Measurements from ENCODE around the gene UBE2K. TPM values are rescaled to one million over a fixed set of nuclear protein-coding genes. Genes with fewer than 3 reads are reported as not detected.

Gene UBE2K
- total RNA-seq, 1 experiment from 2014 or later, result 38.9 TPM

- Histone ChIP-seq H3K27ac (ENCODE audit: low read length) (no peak overlapping the region), H3K9me3 (ENCODE audit: low read length) (no peaks in the 10 kb centered on the region), H3K4me3 (ENCODE audit: low read length) (no peak overlapping the region), H2AFZ (ENCODE audit: low read length) (no peak overlapping the region), H3K4me1 (ENCODE audit: insufficient read depth, low read length) (no peaks in the 10 kb centered on the region), H3K36me3 (ENCODE audit: low read depth, low read length) (0 out of 2 replicates have a peak, but pooled peaks cover 2% of the 10 kb centered on the region), H3K27me3 (ENCODE audit: low read length) (no peaks in the 10 kb centered on the region), H3F3A (ENCODE audit: low read length, unreplicated experiment) (no peaks in the 10 kb centered on the region), H4K20me1 (ENCODE audit: low read length) (peaks cover 13% of the 10 kb centered on the region; the same call in 1 of the 2 replicates), H3K79me2 (ENCODE audit: low read length) (peaks cover 96% of the 10 kb centered on the region), H3K9ac (ENCODE audit: low read length) (no peak overlapping the region), H3K4me2 (ENCODE audit: low read length) (no peak overlapping the region), H3K9me2 (replicated peaks; ENCODE audit: low read length) (no peaks in the 10 kb centered on the region)
- TF ChIP-seq EZH2phosphoT487 (IDR thresholded peaks at IDR 0.05; ENCODE audit: borderline replicate concordance, low read length), result no peak
- no peak for DNase-seq
- intact Hi-C loops (cut with micrococcal nuclease), result no loop called here
- ChIA-PET POLR2A (ENCODE audit: unreplicated experiment) (no interaction called here), CTCF (no interaction called here)
- ATAC-seq, result no peak
- BruUV-seq (replicated peaks), result no TSS peak
Measured at GRCh38 chr4:39721788-39722187, 23.9 kb downstream of the UBE2K start.

GRCh38 chr4:39729557-39729956, 31.6 kb downstream of the UBE2K start:
- BruUV-seq (replicated peaks), result no TSS peak
- ChIA-PET POLR2A (ENCODE audit: unreplicated experiment) (no interaction called here), CTCF (no interaction called here)
- H3K9me2 ChIP-seq (replicated peaks; ENCODE audit: low read length), result no peaks in the 10 kb centered on the region
- intact Hi-C loops (cut with micrococcal nuclease), result no loop called here
- no peak overlapping the region for H2AFZ ChIP-seq (ENCODE audit: low read length)
- TF ChIP-seq EZH2 (IDR thresholded peaks at IDR 0.05; ENCODE audit: low read length, unreplicated experiment) (no peak), EZH2phosphoT487 (IDR thresholded peaks at IDR 0.05; ENCODE audit: borderline replicate concordance, low read length) (no peak), CTCF (conservative IDR thresholded peaks at IDR 0.05; ENCODE audit: low read depth, low read length) (no peak)
- H3K9ac ChIP-seq (ENCODE audit: low read length), result no peak overlapping the region
- H3K4me2 ChIP-seq (ENCODE audit: low read length), result no peak overlapping the region
- no peaks in the 10 kb centered on the region for H3F3A ChIP-seq (ENCODE audit: low read length, unreplicated experiment)
- ATAC-seq (no peak), DNase-seq (no peak)
- H3K79me2 ChIP-seq (ENCODE audit: low read length), result peaks cover 96% of the 10 kb centered on the region
- peaks cover 12% of the 10 kb centered on the region for H3K4me1 ChIP-seq (ENCODE audit: insufficient read depth, low read length)
- H4K20me1 ChIP-seq (ENCODE audit: low read length), result 0 out of 2 replicates have a peak, but pooled peaks cover 9% of the 10 kb centered on the region
- no peak overlapping the region for H3K27ac ChIP-seq (ENCODE audit: low read length)
- H3K27me3 ChIP-seq (ENCODE audit: low read length), result no peaks in the 10 kb centered on the region
- H3K9me3 ChIP-seq (ENCODE audit: low read length), result no peaks in the 10 kb centered on the region
- peaks cover 4% of the 10 kb centered on the region for H3K36me3 ChIP-seq (ENCODE audit: low read depth, low read length)
- H3K4me3 ChIP-seq (ENCODE audit: low read length), result no peak overlapping the region

DNA sequence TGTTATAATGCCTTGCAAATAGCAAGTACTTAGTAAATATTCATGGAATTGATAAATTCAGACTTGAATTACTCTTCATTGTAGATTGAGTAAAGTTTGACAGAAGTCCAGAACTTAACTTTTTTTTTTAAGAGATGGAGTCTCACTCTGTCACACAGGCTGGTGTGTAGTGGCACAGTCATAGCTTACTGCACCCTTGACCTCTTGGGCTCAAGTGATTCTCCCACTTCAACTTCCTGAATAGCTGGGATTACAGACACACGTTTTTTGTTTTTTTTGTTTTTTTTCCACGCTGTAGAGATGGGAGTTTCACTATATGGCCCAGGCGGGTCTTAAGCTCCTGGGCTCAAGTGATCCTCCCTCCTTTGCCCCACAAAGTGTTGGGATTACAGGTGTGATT, 32.1 kb downstream of the UBE2K start:
- Histone ChIP-seq H3K4me1 (ENCODE audit: insufficient read depth, low read length) (peaks cover 12% of the 10 kb centered on the region), H3K9ac (ENCODE audit: low read length) (no peak overlapping the region), H3F3A (ENCODE audit: low read length, unreplicated experiment) (no peaks in the 10 kb centered on the region), H3K79me2 (ENCODE audit: low read length) (peaks cover 96% of the 10 kb centered on the region), H3K4me2 (ENCODE audit: low read length) (no peak overlapping the region), H3K4me3 (ENCODE audit: low read length) (no peak overlapping the region), H2AFZ (ENCODE audit: low read length) (no peak overlapping the region), H3K9me3 (ENCODE audit: low read length) (no peaks in the 10 kb centered on the region), H3K27me3 (ENCODE audit: low read length) (no peaks in the 10 kb centered on the region), H4K20me1 (ENCODE audit: low read length) (0 out of 2 replicates have a peak, but pooled peaks cover 9% of the 10 kb centered on the region), H3K9me2 (replicated peaks; ENCODE audit: low read length) (no peaks in the 10 kb centered on the region), H3K36me3 (ENCODE audit: low read depth, low read length) (peaks cover 3% of the 10 kb centered on the region), H3K27ac (ENCODE audit: low read length) (no peak overlapping the region)
- BruUV-seq (replicated peaks), result no TSS peak
- DNase-seq, result no peak
- POLR2A ChIA-PET (ENCODE audit: unreplicated experiment), result no interaction called here
- CTCF ChIA-PET, result interaction anchor here (0.6 kb wide), 1 partner anchor 39 kb away, joined by 4 read pairs; no protein-coding TSS in a partner anchor
- intact Hi-C loops (cut with micrococcal nuclease), result no loop called here
- TF ChIP-seq CTCF (conservative IDR thresholded peaks at IDR 0.05; ENCODE audit: low read depth, low read length) (no peak), EZH2phosphoT487 (IDR thresholded peaks at IDR 0.05; ENCODE audit: borderline replicate concordance, low read length) (no peak), EZH2 (IDR thresholded peaks at IDR 0.05; ENCODE audit: low read length, unreplicated experiment) (no peak)
- no peak for ATAC-seq

Measured in PC-3 (cell line).